Measurements from ENCODE around the gene PURA.

Gene PURA

GRCh38 chr5:140094889-140095288, 19.0 kb upstream of the PURA start:
- POLR2A ChIA-PET, result interaction anchor here (0.8 kb wide), 1 partner anchor 13 kb away, joined by 3 read pairs; no protein-coding TSS in a partner anchor
- CTCF ChIA-PET, result interaction anchor here (0.7 kb wide), 1 partner anchor 54 kb away, joined by 3 read pairs; no protein-coding TSS in a partner anchor
- H3K4me3 ChIP-seq (ENCODE audit: low read depth, low read length), result no peak overlapping the region
- H3K4me1 ChIP-seq (ENCODE audit: control insufficient read depth, insufficient read depth, low read length), result no peaks in the 10 kb centered on the region
- TF ChIP-seq ZNF311 (tag by site-specific recombination; IDR thresholded peaks at IDR 0.05; ENCODE audit: borderline replicate concordance) (no peak), ZNF785 (tag by site-specific recombination; IDR thresholded peaks at IDR 0.05) (no peak), ZSCAN23 (tag by site-specific recombination; IDR thresholded peaks at IDR 0.05) (no peak), ZNF670 (tag by site-specific recombination; IDR thresholded peaks at IDR 0.05; ENCODE audit: low read depth) (no peak), ZFP69B (tag by site-specific recombination; IDR thresholded peaks at IDR 0.05) (no peak), SCRT2 (tag by site-specific recombination; IDR thresholded peaks at IDR 0.05) (no peak), ZNF514 (tag by site-specific recombination; IDR thresholded peaks at IDR 0.05) (no peak), ZNF121 (tag by site-specific recombination; IDR thresholded peaks at IDR 0.05) (no peak), ZNF174 (tag by site-specific recombination; IDR thresholded peaks at IDR 0.05) (no peak), ZFHX2 (tag by site-specific recombination; conservative IDR thresholded peaks at IDR 0.05) (no peak), TCF7L2 (IDR thresholded peaks at IDR 0.05; ENCODE audit: borderline replicate concordance, low read depth, low read length) (no peak), ZNF600 (tag by site-specific recombination; IDR thresholded peaks at IDR 0.05) (no peak), ZNF140 (tag by site-specific recombination; IDR thresholded peaks at IDR 0.05) (no peak)
- TF ChIP-seq, protein P1, sequence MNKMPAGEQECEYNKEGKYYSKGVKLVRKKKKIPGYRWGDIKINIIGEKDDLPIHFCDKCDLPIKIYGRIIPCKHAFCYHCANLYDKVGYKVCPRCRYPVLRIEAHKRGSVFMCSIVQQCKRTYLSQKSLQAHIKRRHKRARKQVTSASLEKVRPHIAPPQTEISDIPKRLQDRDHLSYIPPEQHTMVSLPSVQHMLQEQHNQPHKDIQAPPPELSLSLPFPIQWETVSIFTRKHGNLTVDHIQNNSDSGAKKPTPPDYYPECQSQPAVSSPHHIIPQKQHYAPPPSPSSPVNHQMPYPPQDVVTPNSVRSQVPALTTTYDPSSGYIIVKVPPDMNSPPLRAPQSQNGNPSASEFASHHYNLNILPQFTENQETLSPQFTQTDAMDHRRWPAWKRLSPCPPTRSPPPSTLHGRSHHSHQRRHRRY (tag by site-specific recombination; IDR thresholded peaks at IDR 0.05), result no peak
- TF ChIP-seq, protein P2, sequence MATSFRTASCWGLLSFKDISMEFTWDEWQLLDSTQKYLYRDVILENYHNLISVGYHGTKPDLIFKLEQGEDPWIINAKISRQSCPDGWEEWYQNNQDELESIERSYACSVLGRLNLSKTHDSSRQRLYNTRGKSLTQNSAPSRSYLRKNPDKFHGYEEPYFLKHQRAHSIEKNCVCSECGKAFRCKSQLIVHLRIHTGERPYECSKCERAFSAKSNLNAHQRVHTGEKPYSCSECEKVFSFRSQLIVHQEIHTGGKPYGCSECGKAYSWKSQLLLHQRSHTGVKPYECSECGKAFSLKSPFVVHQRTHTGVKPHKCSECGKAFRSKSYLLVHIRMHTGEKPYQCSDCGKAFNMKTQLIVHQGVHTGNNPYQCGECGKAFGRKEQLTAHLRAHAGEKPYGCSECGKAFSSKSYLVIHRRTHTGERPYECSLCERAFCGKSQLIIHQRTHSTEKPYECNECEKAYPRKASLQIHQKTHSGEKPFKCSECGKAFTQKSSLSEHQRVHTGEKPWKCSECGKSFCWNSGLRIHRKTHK (tag by site-specific recombination; IDR thresholded peaks at IDR 0.05), result no peak
- H3K27ac ChIP-seq (ENCODE audit: extremely low read depth, low read depth, low read length), result no peak overlapping the region
- no peaks in the 10 kb centered on the region for H3K36me3 ChIP-seq (ENCODE audit: control insufficient read depth in 2 of 2, insufficient read depth in 1 of 2, low read length in 2 of 2)
- H3K9me3 ChIP-seq (ENCODE audit: control insufficient read depth, insufficient read depth, low read depth, low read length), result no peaks in the 10 kb centered on the region

DNA sequence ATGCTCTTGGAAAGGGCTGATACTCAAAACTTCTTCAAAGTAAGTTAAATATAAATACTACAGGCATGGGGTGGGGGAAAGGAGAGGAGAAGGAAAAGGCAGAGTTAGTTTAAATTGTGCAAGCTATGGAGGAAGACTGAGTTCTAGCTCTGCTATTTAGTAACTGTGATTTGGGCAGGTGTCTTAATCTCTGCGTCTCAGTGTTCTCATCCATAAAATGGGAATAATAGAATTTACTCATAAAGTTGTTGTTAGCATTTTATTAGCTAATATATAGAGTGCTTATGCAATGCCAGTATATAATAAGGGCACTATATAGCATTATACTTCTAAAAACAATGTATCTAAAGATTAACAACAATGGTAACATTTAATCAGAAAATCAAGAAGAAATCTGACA, 12.7 kb upstream of the PURA start:
- H3K9me3 ChIP-seq (ENCODE audit: control insufficient read depth, insufficient read depth, low read depth, low read length), result no peaks in the 10 kb centered on the region
- CTCF ChIA-PET, result interaction anchor here (1.3 kb wide), 1 partner anchor 29 kb away, joined by 4 read pairs; no protein-coding TSS in a partner anchor
- no peaks in the 10 kb centered on the region for H3K4me1 ChIP-seq (ENCODE audit: control insufficient read depth, insufficient read depth, low read length)
- no peaks in the 10 kb centered on the region for H3K36me3 ChIP-seq (ENCODE audit: control insufficient read depth in 2 of 2, insufficient read depth in 1 of 2, low read length in 2 of 2)
- POLR2A ChIA-PET, result no interaction called here
- H3K4me3 ChIP-seq (ENCODE audit: low read depth, low read length), result no peak overlapping the region
- H3K27ac ChIP-seq (ENCODE audit: extremely low read depth, low read depth, low read length), result no peak overlapping the region
- TF ChIP-seq ZNF404 (tag by site-specific recombination; IDR thresholded peaks at IDR 0.05), result no peak
- TF ChIP-seq INSM2 (tag by site-specific recombination; IDR thresholded peaks at IDR 0.05), result no peak
- no peak for TF ChIP-seq GFI1B (tag by site-specific recombination; IDR thresholded peaks at IDR 0.05)
- no peak for TF ChIP-seq ZNF398 (tag by site-specific recombination; IDR thresholded peaks at IDR 0.05)
- TF ChIP-seq ZNF121 (tag by site-specific recombination; IDR thresholded peaks at IDR 0.05), result no peak
- no peak for TF ChIP-seq SALL2 (tag by site-specific recombination; IDR thresholded peaks at IDR 0.05; ENCODE audit: borderline replicate concordance)
- no peak for TF ChIP-seq ZNF501 (tag by site-specific recombination; IDR thresholded peaks at IDR 0.05)
- TF ChIP-seq ZNF555 (tag by site-specific recombination; conservative IDR thresholded peaks at IDR 0.05), result no peak
- TF ChIP-seq ZNF530 (tag by site-specific recombination; IDR thresholded peaks at IDR 0.05; ENCODE audit: low read depth), result no peak
- no peak for TF ChIP-seq ZNF785 (tag by site-specific recombination; IDR thresholded peaks at IDR 0.05)
- no peak for TF ChIP-seq ZBTB11 (tag by site-specific recombination; conservative IDR thresholded peaks at IDR 0.05; ENCODE audit: low read depth)
- TF ChIP-seq BCL6B (tag by site-specific recombination; IDR thresholded peaks at IDR 0.05), result no peak
